Endothelial cell of umbilical vein (primary cell): ENCODE measurements around the gene MORC4. TPM values are rescaled to one million over a fixed set of nuclear protein-coding genes. Genes with fewer than 3 reads are reported as not detected.

Experiments used
- BruUV-seq: library from RNA; stranded (reverse); fragments of 400-500 nt; replicated peaks from 2 replicates; lab custom pipeline; 2021; lab: Mats Ljungman, UMichigan
- CTCF ChIA-PET: fragments of 300-600, 350-600 bp; sonication (Branson Sonifier 250); formaldehyde crosslinking; loops from one replicate; lab custom pipeline; 2021; ENCODE audit warnings: antibody characterized with exemption, inconsistent platforms; lab: Charles Lee
- POLR2A ChIA-PET: fragments of 300-600, 350-600 bp; sonication (Branson Sonifier 250); formaldehyde crosslinking; loops from one replicate; lab custom pipeline; 2021; ENCODE audit warnings: antibody characterized with exemption, inconsistent platforms; lab: Charles Lee
- DNase-seq: peaks from one replicate; pipeline ENCODE4 v3.0.0-alpha.2; 2011; ENCODE audit warnings: low read depth, low spot score
- FAIRE-seq: peaks from 2 replicates; lab custom pipeline; 2011; peaks lifted over from hg19 to GRCh38; lab: Jason Lieb, UNC
- H2AFZ ChIP-seq: 2 replicates; pipeline ENCODE4 v1.6.0; 2012; ENCODE audit warnings: low read depth, low read length, control low read depth, inconsistent platforms
- H3K27ac ChIP-seq: 2 replicates; pipeline ENCODE4 v1.5.1; 2011; ENCODE audit warnings: low read depth, mild to moderate bottlenecking, control low read depth, low read length, moderate library complexity; ENCODE audit not compliant: insufficient read depth
- H3K27me3 ChIP-seq, 2 experiments: 2 replicates each; pipeline versions ENCODE4 v1.6.0 to v1.6.1; 2011; ENCODE audit warnings: low read length in 2 of 2, mixed read lengths in 1 of 2; ENCODE audit not compliant: control insufficient read depth in 2 of 2, insufficient read depth in 2 of 2
- H3K36me3 ChIP-seq, 2 experiments: 2 replicates in 1 of 2; 3 replicates in 1 of 2; pipeline ENCODE4 v1.5.1; 2011; ENCODE audit warnings: low read length in 2 of 2, mild to moderate bottlenecking in 1 of 2, moderate library complexity in 1 of 2; ENCODE audit not compliant: control insufficient read depth in 2 of 2, insufficient read depth in 2 of 2; ENCODE audit errors: extremely low read depth in 1 of 2
- H3K4me1 ChIP-seq: 3 replicates; pipeline ENCODE4 v1.5.1; 2011; ENCODE audit warnings: mild to moderate bottlenecking, low read length; ENCODE audit not compliant: control insufficient read depth, insufficient read depth; ENCODE audit errors: extremely low read depth
- H3K4me2 ChIP-seq: 2 replicates; pipeline ENCODE4 v1.6.1; 2011; ENCODE audit warnings: low read length, control low read depth, mixed read lengths; ENCODE audit not compliant: insufficient read depth
- H3K4me3 ChIP-seq, 3 experiments: fragments of 200-600 bp in 1 of 3; sonication (generic), shearing (Covaris generic) in 1 of 3; replicated peaks in 1 of 3; 2 replicates each; pipeline ENCODE4 v1.5.1; 2011 to 2016; ENCODE audit warnings: control low read depth in 3 of 3, low read length in 3 of 3, mild to moderate bottlenecking in 2 of 3, inconsistent platforms in 1 of 3, low read depth in 1 of 3, moderate library complexity in 1 of 3; ENCODE audit not compliant: insufficient read depth in 1 of 3
- H3K79me2 ChIP-seq: 2 replicates; pipeline ENCODE4 v1.6.0; 2012; ENCODE audit warnings: low read length, inconsistent platforms; ENCODE audit not compliant: control insufficient read depth, insufficient read depth
- H3K9ac ChIP-seq: replicated peaks from 2 replicates; pipeline ENCODE3; 2011; ENCODE audit warnings: low read length, control low read depth; ENCODE audit not compliant: insufficient read depth; ENCODE audit errors: extremely low read depth
- H3K9me1 ChIP-seq: replicated peaks from 3 replicates; pipeline ENCODE4 v1.6.0; 2011; ENCODE audit warnings: mild to moderate bottlenecking, low read length; ENCODE audit not compliant: control insufficient read depth, insufficient read depth; ENCODE audit errors: extremely low read depth
- H3K9me3 ChIP-seq: replicated peaks from 2 replicates; pipeline ENCODE4 v1.5.1; 2012; ENCODE audit warnings: low read length, inconsistent platforms; ENCODE audit not compliant: control insufficient read depth, insufficient read depth
- H4K20me1 ChIP-seq: replicated peaks from 2 replicates; pipeline ENCODE3; 2011; ENCODE audit warnings: mild to moderate bottlenecking, low read length; ENCODE audit not compliant: control insufficient read depth, insufficient read depth; ENCODE audit errors: extremely low read depth
- CTCF ChIP-seq, 2 donors: IDR thresholded peaks; 1 replicate in 1 of 2; 2 replicates in 1 of 2; pipeline ENCODE4 v1.5.1; 2011; ENCODE audit warnings: low read length in 2 of 2, mild to moderate bottlenecking in 2 of 2, moderate library complexity in 2 of 2, control low read depth in 1 of 2, inconsistent platforms in 1 of 2, low read depth in 1 of 2; ENCODE audit not compliant: insufficient read depth in 1 of 2; ENCODE audit errors: extremely low read depth in 1 of 2
- EZH2 ChIP-seq: IDR thresholded peaks from 2 replicates; pipeline ENCODE4 v1.6.1; 2012; ENCODE audit warnings: borderline replicate concordance, low read depth, mild to moderate bottlenecking, moderate library complexity, low read length, inconsistent platforms; ENCODE audit not compliant: severe bottlenecking
- FOS ChIP-seq: IDR thresholded peaks from 2 replicates; pipeline ENCODE4 v1.6.1; 2011; ENCODE audit warnings: mild to moderate bottlenecking, low read length, moderate library complexity, borderline replicate concordance; ENCODE audit not compliant: insufficient read depth
- GATA2 ChIP-seq: IDR thresholded peaks from 2 replicates; pipeline ENCODE4 v1.7.0; 2011; ENCODE audit warnings: low read depth, mild to moderate bottlenecking, moderate library complexity, mixed read lengths, low read length; ENCODE audit not compliant: insufficient read length, insufficient read depth
- JUN ChIP-seq: IDR thresholded peaks from 2 replicates; pipeline ENCODE4 v1.6.1; 2011; ENCODE audit warnings: borderline replicate concordance, low read depth; ENCODE audit not compliant: insufficient read length, insufficient read depth
- MAX ChIP-seq: IDR thresholded peaks from 2 replicates; pipeline ENCODE4 v1.6.1; 2011; ENCODE audit not compliant: insufficient read depth, insufficient read length
- MYC ChIP-seq: IDR thresholded peaks from one replicate; pipeline ENCODE4 v1.6.1; 2011; ENCODE audit warnings: mild to moderate bottlenecking, low read depth, low read length
- POLR2A ChIP-seq: IDR thresholded peaks from 2 replicates; pipeline ENCODE4 v1.6.1; 2012; ENCODE audit warnings: low read depth, mild to moderate bottlenecking, control low read depth, low read length
- POLR2AphosphoS5 ChIP-seq: IDR thresholded peaks from 2 replicates; pipeline ENCODE4 v1.6.1; 2012; ENCODE audit warnings: low read depth, mild to moderate bottlenecking, control low read depth, low read length, moderate library complexity; ENCODE audit not compliant: insufficient read depth
- dilution Hi-C: fragments of 300-500 bp; cut with MboI; formaldehyde crosslinking; loops from one replicate; pipeline ENCODE4 v1.15.0; 2019; ENCODE audit warnings: low sequenced_read_pairs; ENCODE audit not compliant: extremely low pct_ligation_motif_present
- intact Hi-C: fragments of 100-400 bp; cut with micrococcal nuclease; formaldehyde crosslinking; loops from one replicate; pipeline ENCODE4 v1.10.0; 2022
- polyA plus RNA-seq, 4 experiments: library from polyadenylated mRNA; depleted of rRNA in 3 of 4; stranded (reverse) in 3 of 4; unstranded in 1 of 4; fragments of >200 nt; gene quantifications; 2 replicates each; pipeline versions ENCODE4 v1.2.1 to v1.2.3, GENCODE V29; 2011 to 2012; ENCODE audit warnings: missing spikeins in 1 of 4
- total RNA-seq: library from RNA; stranded (reverse); gene quantifications from 2 replicates; pipeline ENCODE4 v1.2.3, GENCODE V29; 2021

The MORC4 gene
- total and polyA plus RNA-seq, 2 donors (not counting 3 experiments of a cell fraction or from before 2014, with no cell fraction given): 4.3 to 12.0 TPM

- H4K20me1 ChIP-seq: no peaks in the 10 kb centered on the region
- no peak for FAIRE-seq
- no TSS peak for BruUV-seq
- no peaks in the 10 kb centered on the region for H3K27me3 ChIP-seq
- H3K9ac ChIP-seq: no peak overlapping the region
- intact Hi-C loops (loop anchor here (5.0 kb wide), 1 partner anchor 39 kb away; no protein-coding TSS in a partner anchor), dilution Hi-C loops (no loop called here)
- no peak overlapping the region for H3K4me3 ChIP-seq
- H2AFZ ChIP-seq: no peak overlapping the region
- H3K4me1 ChIP-seq: peaks cover 24% of the 10 kb centered on the region
- no peak for DNase-seq
- TF ChIP-seq EZH2: no peak
- TF ChIP-seq FOS: no peak
- no peak for TF ChIP-seq POLR2AphosphoS5
- no peak for TF ChIP-seq MAX
- TF ChIP-seq MYC: no peak
- no peak for TF ChIP-seq GATA2
- ChIA-PET CTCF (interaction anchor here (1.3 kb wide), 1 partner anchor 37 kb away, joined by 4 read pairs; no protein-coding TSS in a partner anchor), POLR2A (no interaction called here)
- no peak overlapping the region for H3K4me2 ChIP-seq
- H3K27ac ChIP-seq: no peak overlapping the region
- no peaks in the 10 kb centered on the region for H3K9me3 ChIP-seq
- H3K36me3 ChIP-seq: no peaks in the 10 kb centered on the region
- H3K79me2 ChIP-seq: no peaks in the 10 kb centered on the region
- no peaks in the 10 kb centered on the region for H3K9me1 ChIP-seq
Measured at GRCh38 chrX:106936246-106936645, 63.8 kb downstream of the MORC4 start.

- Histone ChIP-seq H3K36me3 (no peaks in the 10 kb centered on the region), H3K9me1 (no peaks in the 10 kb centered on the region), H3K27ac (no peak overlapping the region), H3K4me2 (no peak overlapping the region), H3K4me3 (no peak overlapping the region), H3K79me2 (no peaks in the 10 kb centered on the region), H3K4me1 (peaks cover 23% of the 10 kb centered on the region), H3K27me3 (no peaks in the 10 kb centered on the region), H3K9me3 (no peaks in the 10 kb centered on the region), H3K9ac (no peak overlapping the region), H4K20me1 (no peaks in the 10 kb centered on the region), H2AFZ (no peak overlapping the region)
- dilution Hi-C loops (no loop called here), intact Hi-C loops (loop anchor here (5.0 kb wide), 1 partner anchor 38 kb away; no protein-coding TSS in a partner anchor)
- peak; percentile 30 for DNase-seq
- peak; percentile 91 for FAIRE-seq
- TF ChIP-seq POLR2AphosphoS5 (no peak), FOS (no peak), GATA2 (no peak), JUN (no peak), CTCF (IDR thresholded peaks at IDR 0.05; ENCODE audit: extremely low read depth in 1 of 2, insufficient read depth in 1 of 2, low read depth in 1 of 2, low read length in 2 of 2) (no peak), POLR2A (no peak), MYC (no peak), EZH2 (no peak), MAX (no peak)
- ChIA-PET CTCF (interaction anchor here (1.0 kb wide), 1 partner anchor 41 kb away, joined by 3 read pairs; no protein-coding TSS in a partner anchor), POLR2A (no interaction called here)
- no TSS peak for BruUV-seq
Measured at GRCh38 chrX:106935175-106935574, 64.8 kb downstream of the MORC4 start.
